Sigmoid colon (tissue), 4 donors: ENCODE results near the gene MLLT3.

Source experiments
- CTCF ChIP-seq, 4 experiments: fragments of 450-650 bp in 3 of 4; fragments of 200-600 bp in 1 of 4; IDR thresholded peaks; one replicate each; pipeline ENCODE4 v1.5.1; 2016 to 2019; ENCODE audit warnings: antibody characterized with exemption in 4 of 4, mild to moderate bottlenecking in 3 of 4, moderate library complexity in 2 of 4
- EP300 ChIP-seq, 4 donors: sonication (generic); formaldehyde crosslinking; IDR thresholded peaks; one replicate each; pipeline ENCODE4 v1.6.1; 2017; ENCODE audit warnings: antibody characterized with exemption in 4 of 4
- POLR2A ChIP-seq, 2 donors: fragments of 450-650 bp; IDR thresholded peaks; one replicate each; pipeline ENCODE4 v1.6.1; 2016; ENCODE audit warnings: antibody characterized with exemption in 2 of 2, mild to moderate bottlenecking in 2 of 2, moderate library complexity in 2 of 2
- POLR2AphosphoS5 ChIP-seq, 4 donors: sonication (generic); formaldehyde crosslinking; IDR thresholded peaks; one replicate each; pipeline ENCODE4 v1.6.1; 2017; ENCODE audit warnings: antibody characterized with exemption in 4 of 4

GRCh38 chr9:20376042-20376441 lies 246.3 kb downstream of the MLLT3 start:
- TF ChIP-seq CTCF (IDR thresholded peaks at IDR 0.05) (no peak), POLR2A (IDR thresholded peaks at IDR 0.05) (no peak), POLR2AphosphoS5 (IDR thresholded peaks at IDR 0.05) (no peak), EP300 (IDR thresholded peaks at IDR 0.05) (no peak)
